ENCODE data around the gene ROR2.
A peak's percentile ranks its signal among the peaks of the same experiment; 100 is the strongest.

ROR2 gene

DNA sequence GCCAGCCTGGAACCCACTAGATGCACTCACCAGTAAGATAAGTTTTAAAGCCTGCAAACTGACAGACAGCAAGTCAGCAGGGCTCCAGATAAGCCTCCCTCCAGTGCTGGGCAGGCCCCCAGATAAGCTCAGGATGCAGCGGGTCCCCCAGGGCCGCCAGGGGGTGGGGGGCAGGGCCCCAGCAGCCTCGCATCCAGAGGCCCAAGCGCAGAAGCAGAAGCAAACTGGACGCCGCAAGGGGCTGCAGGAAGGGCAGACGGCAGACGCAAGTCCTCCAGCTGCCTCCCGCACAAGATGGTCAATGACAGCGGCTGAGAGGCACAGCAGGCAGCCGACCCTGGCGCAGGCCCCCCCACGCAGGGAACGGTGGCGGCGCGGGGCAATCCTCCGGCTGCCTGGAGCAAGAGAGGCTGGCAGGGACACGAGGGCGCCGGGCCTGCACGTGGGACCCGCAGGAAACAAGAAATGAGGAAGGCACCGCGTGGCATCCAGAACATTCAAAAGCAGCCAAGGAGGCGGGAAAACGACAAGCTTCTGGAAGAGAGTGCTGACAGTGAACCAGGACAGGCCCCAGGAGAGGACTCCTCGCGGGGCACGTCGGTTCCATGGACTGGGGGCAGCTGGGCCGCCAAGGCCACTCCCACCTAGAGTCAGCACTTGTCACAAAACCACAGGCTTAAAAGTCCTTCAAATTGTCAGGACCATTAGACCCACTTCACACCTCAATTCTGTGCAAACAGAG, 49.8 kb downstream of the ROR2 start:
- TF ChIP-seq REST (IDR thresholded peaks at IDR 0.05; ENCODE audit: low read depth) (no peak), NFIC (IDR thresholded peaks at IDR 0.05) (no peak), CEBPB (IDR thresholded peaks at IDR 0.05) (no peak), RAD21 (IDR thresholded peaks at IDR 0.05; ENCODE audit: low read depth) (no peak), FOXM1 (IDR thresholded peaks at IDR 0.05; ENCODE audit: borderline replicate concordance, low read depth) (no peak), TCF12 (IDR thresholded peaks at IDR 0.05; ENCODE audit: low read depth) (no peak), TAF1 (IDR thresholded peaks at IDR 0.05; ENCODE audit: low read depth) (no peak)
- TF ChIP-seq, protein P1, sequence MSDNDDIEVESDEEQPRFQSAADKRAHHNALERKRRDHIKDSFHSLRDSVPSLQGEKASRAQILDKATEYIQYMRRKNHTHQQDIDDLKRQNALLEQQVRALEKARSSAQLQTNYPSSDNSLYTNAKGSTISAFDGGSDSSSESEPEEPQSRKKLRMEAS (IDR thresholded peaks at IDR 0.05), result no peak

GRCh38 chr9:91899594-91899993, 50.4 kb downstream of the ROR2 start:
- no peak for TF ChIP-seq TEAD4 (IDR thresholded peaks at IDR 0.05)
- TF ChIP-seq EGR1 (IDR thresholded peaks at IDR 0.05), result no peak
- no peak for TF ChIP-seq EP300 (IDR thresholded peaks at IDR 0.05; ENCODE audit: borderline replicate concordance)
- no peak for TF ChIP-seq CEBPB (IDR thresholded peaks at IDR 0.05)
- TF ChIP-seq, protein P1 (IDR thresholded peaks at IDR 0.05), result no peak
- no peak for TF ChIP-seq TAF1 (IDR thresholded peaks at IDR 0.05; ENCODE audit: low read depth)
- no peak for TF ChIP-seq TCF12 (IDR thresholded peaks at IDR 0.05; ENCODE audit: low read depth)

DNA sequence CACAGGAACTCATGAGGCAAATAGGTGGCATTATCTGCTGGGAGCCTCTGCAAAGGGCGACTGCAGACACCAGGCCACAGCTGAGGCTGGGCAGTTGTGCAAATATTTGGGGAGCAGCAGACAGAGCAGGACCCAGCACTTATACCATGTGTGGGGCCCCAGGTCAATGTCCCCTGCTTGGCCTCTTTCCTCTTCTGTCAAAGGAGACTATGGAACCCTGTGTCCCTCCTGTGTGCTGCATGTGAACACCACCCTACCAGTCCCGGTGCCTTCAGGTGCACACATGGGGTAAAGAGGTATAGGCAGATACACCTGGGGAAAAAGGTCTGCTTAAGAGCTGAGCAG, 50.8 kb downstream of the ROR2 start:
- TF ChIP-seq USF1 (IDR thresholded peaks at IDR 0.05), result no peak
- TF ChIP-seq, protein P1 (IDR thresholded peaks at IDR 0.05), result no peak
- TF ChIP-seq RAD21 (IDR thresholded peaks at IDR 0.05; ENCODE audit: low read depth), result no peak
- no peak for TF ChIP-seq CREB1 (IDR thresholded peaks at IDR 0.05; ENCODE audit: low read depth)
- TF ChIP-seq ZBTB7A (IDR thresholded peaks at IDR 0.05; ENCODE audit: low read depth), result no peak
- no peak for TF ChIP-seq CEBPB (IDR thresholded peaks at IDR 0.05)
- TF ChIP-seq TCF12 (IDR thresholded peaks at IDR 0.05; ENCODE audit: low read depth), result no peak
- no peak for TF ChIP-seq REST (IDR thresholded peaks at IDR 0.05; ENCODE audit: low read depth)
- no peak for TF ChIP-seq TEAD4 (IDR thresholded peaks at IDR 0.05)
- no peak for TF ChIP-seq EGR1 (IDR thresholded peaks at IDR 0.05)
- no peak for TF ChIP-seq TAF1 (IDR thresholded peaks at IDR 0.05; ENCODE audit: low read depth)

DNA sequence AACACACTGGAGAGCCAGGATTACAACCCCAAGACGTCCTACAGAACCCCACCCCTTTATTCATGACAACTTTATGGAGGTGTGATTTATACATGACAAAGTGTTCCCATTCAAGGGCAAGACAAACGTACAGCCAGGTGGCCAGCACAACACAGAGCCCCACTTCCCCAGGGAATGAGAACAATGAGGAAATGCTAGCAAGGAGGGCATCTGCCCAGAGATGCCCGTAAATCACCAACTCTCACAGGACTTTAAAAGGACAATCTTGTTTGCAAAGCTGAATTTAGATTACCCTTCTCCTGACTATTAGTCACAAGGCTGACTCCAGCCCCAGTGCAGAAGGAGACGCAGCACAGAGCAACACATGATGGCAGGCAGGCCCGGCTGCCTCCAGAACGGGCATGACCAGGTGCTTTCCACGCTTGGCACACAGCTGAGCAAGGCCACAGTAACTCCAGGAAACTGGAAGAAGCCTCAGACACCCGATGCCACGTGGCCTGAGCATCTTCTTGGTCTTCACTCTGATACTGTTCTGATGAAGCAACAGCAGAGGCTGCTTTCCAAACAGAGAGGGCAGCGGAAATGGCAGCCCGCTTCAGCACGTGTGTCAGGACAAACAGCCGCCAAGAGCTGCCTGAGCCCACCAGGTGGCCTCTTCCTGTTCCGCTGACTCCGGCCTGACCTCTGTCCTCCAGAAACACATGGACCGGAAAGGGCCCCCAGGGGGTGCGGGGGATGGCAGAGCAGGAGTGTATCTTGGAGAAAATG, 51.4 kb downstream of the ROR2 start:
- TF ChIP-seq TAF1 (IDR thresholded peaks at IDR 0.05; ENCODE audit: low read depth), result no peak
- TF ChIP-seq, protein P1 (IDR thresholded peaks at IDR 0.05), result peak; percentile 72

DNA sequence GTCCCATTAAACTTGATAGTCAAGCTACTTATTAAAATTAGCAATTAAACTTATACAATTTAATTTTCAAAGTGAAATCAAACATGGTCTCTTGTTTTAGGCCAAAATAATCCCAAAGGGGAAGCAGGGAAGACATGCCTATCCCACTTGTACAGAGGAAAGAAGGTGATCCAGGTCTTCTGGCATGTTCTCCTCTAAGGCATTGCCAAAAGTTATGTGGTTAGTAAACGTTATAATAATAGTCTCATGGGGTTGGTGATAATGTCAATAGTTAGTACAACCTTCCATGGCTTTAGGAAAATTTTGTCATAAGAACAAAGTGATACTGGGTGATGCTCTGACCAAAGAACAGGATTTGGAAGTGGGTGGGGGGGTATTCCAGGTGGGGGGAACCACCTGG, 52.8 kb downstream of the ROR2 start:
- no peak for TF ChIP-seq EP300 (IDR thresholded peaks at IDR 0.05; ENCODE audit: borderline replicate concordance)
- TF ChIP-seq TCF12 (IDR thresholded peaks at IDR 0.05; ENCODE audit: low read depth), result no peak
- TF ChIP-seq NFIC (IDR thresholded peaks at IDR 0.05), result no peak
- TF ChIP-seq ZBTB7A (IDR thresholded peaks at IDR 0.05; ENCODE audit: low read depth), result no peak
- TF ChIP-seq TAF1 (IDR thresholded peaks at IDR 0.05; ENCODE audit: low read depth), result no peak
- TF ChIP-seq REST (IDR thresholded peaks at IDR 0.05; ENCODE audit: low read depth), result no peak
- TF ChIP-seq CEBPB (IDR thresholded peaks at IDR 0.05), result no peak
- TF ChIP-seq TEAD4 (IDR thresholded peaks at IDR 0.05), result no peak
- no peak for TF ChIP-seq CREB1 (IDR thresholded peaks at IDR 0.05; ENCODE audit: low read depth)
- TF ChIP-seq RAD21 (IDR thresholded peaks at IDR 0.05; ENCODE audit: low read depth), result no peak
- TF ChIP-seq FOXM1 (IDR thresholded peaks at IDR 0.05; ENCODE audit: borderline replicate concordance, low read depth), result no peak
- TF ChIP-seq USF1 (IDR thresholded peaks at IDR 0.05), result no peak
- no peak for TF ChIP-seq EGR1 (IDR thresholded peaks at IDR 0.05)
- TF ChIP-seq, protein P1 (IDR thresholded peaks at IDR 0.05), result no peak
- TF ChIP-seq YY1 (IDR thresholded peaks at IDR 0.05; ENCODE audit: low read depth), result no peak

Data from Ishikawa (cell line).